Activated T-helper 2 cell treated with anti-CD3 and anti-CD28 coated beads, Interferon-gamma antibody, Interleukin-2, Interleukin-4, amounts not matched to agents 10 μg/mL and 5 μg/mL and 100 μg/mL, durations not matched to agents 14 hours and 24 hours and 36 hours (primary cell): ENCODE data around the gene SMG1. TPM values are rescaled to one million over a fixed set of nuclear protein-coding genes. Genes with fewer than 3 reads are reported as not detected.
"Not testable (repeated sequence)": the region's sequence is repeated elsewhere in the genome, so short reads cannot be mapped to it uniquely, and the experiment has no call there.

ENCODE experiments used
- DNase-seq: peaks from one replicate; pipeline ENCODE4 v3.0.0; 2021; ENCODE audit warnings: low spot score
- H3K27ac Mint-ChIP-seq: one replicate; pipeline ENCODE4 v1.8.0; 2021; ENCODE audit warnings: mixed read lengths
- H3K27me3 Mint-ChIP-seq: one replicate; pipeline ENCODE4 v1.8.0; 2021; ENCODE audit warnings: low read depth, mixed read lengths
- H3K36me3 Mint-ChIP-seq: one replicate; pipeline ENCODE4 v1.8.0; 2021; ENCODE audit warnings: low read depth, mixed read lengths
- H3K4me1 Mint-ChIP-seq: one replicate; pipeline ENCODE4 v1.8.0; 2021; ENCODE audit warnings: low read depth, mixed read lengths
- H3K4me3 Mint-ChIP-seq: one replicate; pipeline ENCODE4 v1.8.0; 2021; ENCODE audit warnings: low read depth, mild to moderate bottlenecking, moderate library complexity, mixed read lengths
- H3K9me3 Mint-ChIP-seq: one replicate; pipeline ENCODE4 v1.8.0; 2021; ENCODE audit warnings: mixed read lengths
- intact Hi-C: fragments of 100-400 bp; cut with micrococcal nuclease; formaldehyde crosslinking; loops from one replicate; pipeline ENCODE4 v1.15.1; 2023
- total RNA-seq: library from RNA; stranded (reverse); gene quantifications from 2 replicates; pipeline ENCODE4 v1.2.3, GENCODE V29; 2022

Gene SMG1
- total RNA-seq, 1 donor from 2014 or later, result 128 TPM

DNA sequence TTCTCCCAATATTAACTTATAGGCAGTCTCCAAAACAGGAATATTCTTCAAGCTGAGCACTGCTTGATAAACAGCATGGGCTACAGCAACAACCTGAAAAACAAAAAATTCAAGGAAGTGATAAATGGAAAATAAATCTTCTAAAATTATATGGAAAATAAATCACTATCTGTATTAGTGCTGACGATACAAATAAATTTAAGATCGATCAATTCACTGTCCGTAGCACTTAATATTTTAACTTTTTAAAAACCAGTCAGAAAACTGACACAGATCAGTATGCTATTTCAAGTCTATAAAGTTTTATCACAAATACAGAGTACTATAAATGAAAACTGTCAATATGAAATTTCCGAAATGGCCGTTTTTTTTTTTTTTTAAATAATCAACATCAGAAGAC, 49.9 kb downstream of the SMG1 start:
- intact Hi-C loops, DNase-seq, H3K27ac Mint-ChIP-seq, H3K9me3 Mint-ChIP-seq, H3K4me3 Mint-ChIP-seq, H3K27me3 Mint-ChIP-seq: not testable (repeated sequence)
- H3K4me1 Mint-ChIP-seq, result peaks cover 12% of the 10 kb centered on the region
- H3K36me3 Mint-ChIP-seq, result peaks cover 68% of the 10 kb centered on the region

DNA sequence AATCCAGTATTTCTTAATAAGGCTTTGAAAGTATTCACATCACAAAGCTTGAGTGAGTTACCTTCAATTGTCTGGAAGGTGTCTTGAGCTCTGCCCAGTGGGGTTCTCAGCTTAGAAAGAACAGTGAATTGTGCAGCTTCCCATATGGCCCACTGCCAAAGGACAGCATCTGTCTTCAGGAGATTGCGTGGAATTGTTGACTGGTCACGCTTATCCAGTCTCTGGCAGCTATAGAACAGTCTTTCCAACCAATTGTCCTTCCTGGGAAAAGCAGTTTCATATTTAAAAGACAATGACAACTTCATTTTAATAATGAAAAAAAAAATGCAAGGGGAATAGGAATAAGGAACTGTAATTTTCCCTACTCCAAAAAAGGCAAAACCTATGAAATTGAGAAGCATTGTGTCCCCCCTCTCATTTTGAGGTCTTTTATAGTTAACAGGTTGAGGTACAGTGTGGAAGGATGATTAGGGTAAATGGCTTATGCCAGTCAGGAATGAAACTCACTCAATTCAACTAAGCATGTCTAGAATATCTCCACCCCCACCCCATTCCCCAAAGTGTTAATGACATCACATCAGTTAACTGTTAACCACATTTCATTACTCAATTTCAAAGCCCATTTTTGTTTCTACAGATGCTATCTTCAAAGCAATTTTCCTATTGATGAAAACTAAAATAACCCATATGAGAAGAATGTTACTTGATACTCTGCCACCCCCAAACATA, 57.0 kb downstream of the SMG1 start:
- H3K27ac Mint-ChIP-seq, result peak overlapping the region; percentile 23
- H3K9me3 Mint-ChIP-seq, DNase-seq, H3K27me3 Mint-ChIP-seq, H3K4me3 Mint-ChIP-seq, intact Hi-C loops: not testable (repeated sequence)
- peaks cover 72% of the 10 kb centered on the region for H3K36me3 Mint-ChIP-seq
- H3K4me1 Mint-ChIP-seq, result peaks cover 34% of the 10 kb centered on the region

DNA sequence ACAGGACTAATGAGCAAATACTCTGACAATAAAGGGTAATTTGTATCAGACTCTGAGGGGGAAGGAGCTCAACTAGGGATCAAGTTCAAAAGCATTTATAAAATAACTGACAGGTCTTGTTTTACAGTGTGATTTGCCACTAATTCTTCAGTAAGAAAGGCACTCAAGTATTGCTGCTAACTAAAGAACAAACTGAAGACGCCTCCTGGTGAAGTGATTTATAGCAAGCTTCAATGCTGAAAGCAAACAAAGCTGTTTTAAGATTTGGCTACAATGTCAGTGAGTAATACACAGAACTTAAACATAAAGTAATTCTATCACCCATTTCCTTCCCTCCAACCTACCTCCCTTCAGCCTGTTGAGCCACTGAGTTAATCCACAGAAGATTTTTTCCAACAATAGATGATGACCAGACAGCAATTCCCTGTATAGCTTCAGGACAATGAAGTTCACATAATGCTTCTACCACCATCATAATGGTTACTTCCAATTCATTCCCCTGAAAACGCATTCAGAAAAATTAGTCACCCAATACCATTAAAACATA, 59.9 kb downstream of the SMG1 start:
- H3K9me3 Mint-ChIP-seq, result not testable (repeated sequence)

DNA sequence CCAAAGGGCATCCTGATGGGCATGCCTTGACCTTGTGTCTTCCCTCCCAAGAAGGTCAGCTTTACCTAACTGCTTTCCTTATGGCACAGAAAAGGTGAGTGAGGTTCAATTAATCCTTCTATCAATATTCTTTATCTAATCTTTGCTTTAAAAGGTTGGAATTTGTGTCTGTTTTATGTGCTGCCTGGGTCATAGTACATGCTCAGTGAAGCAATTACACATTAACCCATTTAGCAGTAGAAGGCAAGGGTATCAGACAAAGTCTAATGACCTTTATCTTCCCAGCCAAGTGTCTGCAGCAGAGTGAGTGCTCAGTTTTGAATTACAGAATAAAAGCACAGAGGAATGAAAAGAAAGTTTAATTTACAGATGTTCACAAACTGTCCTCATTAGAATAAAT, 63.3 kb downstream of the SMG1 start:
- H3K27me3 Mint-ChIP-seq, H3K4me3 Mint-ChIP-seq, H3K9me3 Mint-ChIP-seq, intact Hi-C loops, DNase-seq: not testable (repeated sequence)
- Mint-ChIP-seq H3K36me3 (peaks cover 64% of the 10 kb centered on the region), H3K4me1 (peaks cover 36% of the 10 kb centered on the region), H3K27ac (peak overlapping the region; percentile 33)

More for the DNA sequence above, 59.9 kb downstream of the SMG1 start:
- H3K27me3 Mint-ChIP-seq, DNase-seq, H3K27ac Mint-ChIP-seq, H3K4me3 Mint-ChIP-seq, intact Hi-C loops: not testable (repeated sequence)
- Mint-ChIP-seq H3K4me1 (peaks cover 44% of the 10 kb centered on the region), H3K36me3 (peaks cover 70% of the 10 kb centered on the region)

DNA sequence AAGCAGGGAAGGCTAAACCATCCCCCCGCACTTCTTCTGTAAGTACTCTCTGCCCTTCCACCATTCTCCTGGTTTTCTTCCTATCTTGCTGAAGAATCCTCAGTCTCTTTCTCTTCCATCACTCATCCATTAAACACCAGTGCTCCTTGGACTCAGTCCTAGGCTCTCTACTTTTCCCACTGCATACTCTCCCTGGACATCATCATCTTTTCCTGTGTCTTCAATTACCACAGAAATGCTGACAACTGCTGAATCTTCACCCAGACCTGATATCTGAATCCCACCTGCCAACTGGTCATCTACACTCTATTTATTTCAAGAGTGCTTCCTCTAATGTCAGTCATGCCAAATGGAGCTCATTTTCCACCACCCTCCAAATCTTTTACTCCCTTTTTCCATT, 71.0 kb downstream of the SMG1 start:
- intact Hi-C loops, result no loop called here
- Mint-ChIP-seq H3K27me3 (no peaks in the 10 kb centered on the region), H3K9me3 (no peaks in the 10 kb centered on the region), H3K4me1 (peaks cover 24% of the 10 kb centered on the region), H3K27ac (peak overlapping the region; percentile 65), H3K36me3 (peaks cover 79% of the 10 kb centered on the region), H3K4me3 (no peak overlapping the region)
- DNase-seq, result no peak

DNA sequence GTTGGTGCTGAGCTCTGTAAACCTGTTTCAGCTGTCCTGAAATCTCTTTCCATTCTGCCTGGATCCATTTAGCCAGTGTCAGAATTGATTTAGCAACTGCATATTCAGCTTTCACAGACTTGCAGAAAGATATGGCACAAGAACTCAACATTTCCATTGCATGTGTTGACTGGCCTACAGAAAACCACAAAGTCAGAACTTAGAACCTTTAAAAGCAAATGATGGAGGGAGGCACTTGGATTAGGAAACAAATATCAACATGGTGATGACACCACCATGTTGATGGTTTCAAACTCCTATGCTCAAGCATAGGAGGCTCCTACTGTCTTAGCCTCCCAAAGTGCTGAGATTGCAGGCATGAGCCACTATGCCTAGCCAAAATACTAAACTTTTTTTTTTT, 72.5 kb downstream of the SMG1 start:
- DNase-seq, result no peak
- H3K9me3 Mint-ChIP-seq, result no peaks in the 10 kb centered on the region
- peak overlapping the region; percentile 38 for H3K27ac Mint-ChIP-seq
- no peaks in the 10 kb centered on the region for H3K27me3 Mint-ChIP-seq
- intact Hi-C loops, result no loop called here
- peaks cover 23% of the 10 kb centered on the region for H3K4me1 Mint-ChIP-seq
- H3K36me3 Mint-ChIP-seq, result peaks cover 86% of the 10 kb centered on the region
- no peak overlapping the region for H3K4me3 Mint-ChIP-seq

DNA sequence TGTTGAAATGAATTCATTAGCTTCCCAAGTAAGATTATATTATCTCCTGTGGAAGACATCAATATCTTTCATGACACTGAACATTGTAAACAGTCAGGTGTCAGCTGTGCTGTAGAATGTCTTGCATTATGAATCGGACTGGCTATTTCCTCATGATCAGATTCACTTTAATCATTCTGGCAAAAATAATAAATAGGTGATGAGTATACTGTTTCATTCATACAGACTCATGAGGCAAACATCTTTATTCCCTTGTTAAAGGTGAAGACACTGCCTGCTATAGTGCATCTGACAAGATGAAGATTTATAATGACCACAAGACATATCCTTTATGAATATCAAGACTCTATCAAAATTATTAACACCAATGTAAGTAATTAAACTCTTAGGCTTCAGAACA, 73.6 kb downstream of the SMG1 start:
- no peak for DNase-seq
- H3K27me3 Mint-ChIP-seq, result no peaks in the 10 kb centered on the region
- no peak overlapping the region for H3K4me3 Mint-ChIP-seq
- H3K9me3 Mint-ChIP-seq, result no peaks in the 10 kb centered on the region
- H3K27ac Mint-ChIP-seq, result peak overlapping the region; percentile 38
- H3K36me3 Mint-ChIP-seq, result peaks cover 88% of the 10 kb centered on the region
- H3K4me1 Mint-ChIP-seq, result peaks cover 22% of the 10 kb centered on the region
- intact Hi-C loops, result no loop called here

DNA sequence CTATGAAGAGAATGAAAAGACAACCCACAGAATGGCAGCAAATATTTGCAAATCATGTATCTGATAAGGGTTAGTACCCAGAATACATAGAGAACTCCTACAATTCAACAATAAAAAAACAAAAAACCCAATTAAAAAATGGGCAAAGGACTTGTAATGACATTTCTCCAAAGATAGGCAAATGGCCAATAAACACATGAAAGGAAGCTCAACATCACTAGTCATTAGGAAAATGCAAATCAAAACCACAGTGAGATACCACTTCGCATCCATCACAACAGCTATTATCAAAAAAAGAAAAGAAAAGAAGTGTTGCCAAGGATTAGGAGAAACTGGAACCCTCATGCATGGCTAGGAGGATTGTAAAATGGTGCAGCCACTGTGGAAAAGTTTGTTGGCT, 79.8 kb downstream of the SMG1 start:
- DNase-seq, result no peak
- Mint-ChIP-seq H3K4me3 (no peak overlapping the region), H3K27ac (no peak overlapping the region), H3K4me1 (peaks cover 4% of the 10 kb centered on the region), H3K36me3 (peaks cover 88% of the 10 kb centered on the region), H3K9me3 (no peaks in the 10 kb centered on the region), H3K27me3 (no peaks in the 10 kb centered on the region)
- intact Hi-C loops, result loop anchor here (5.0 kb wide), 1 partner anchor 44 kb away; the partner anchor contains the start of gene ARL6IP1

DNA sequence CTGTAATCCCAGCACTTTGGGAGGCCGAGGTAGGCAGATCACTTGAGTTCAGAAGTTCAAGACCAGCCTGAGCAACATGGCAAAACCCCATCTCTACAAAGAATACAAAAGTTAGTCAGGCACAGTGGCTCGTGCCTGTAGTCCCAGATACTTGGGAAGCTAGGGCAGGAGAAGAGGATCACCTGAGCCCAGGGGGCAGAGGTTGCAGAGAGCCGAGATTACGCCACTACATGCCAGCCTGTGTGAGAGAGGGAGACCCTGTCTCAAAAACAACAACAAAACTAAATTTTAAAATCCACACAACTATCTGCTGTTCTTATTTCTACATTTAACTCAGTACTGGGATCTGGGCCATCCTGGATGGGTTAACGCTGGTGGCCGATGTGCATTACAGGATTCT, 83.6 kb downstream of the SMG1 start:
- DNase-seq, result no peak
- peaks cover 13% of the 10 kb centered on the region for H3K4me1 Mint-ChIP-seq
- no peaks in the 10 kb centered on the region for H3K27me3 Mint-ChIP-seq
- no peaks in the 10 kb centered on the region for H3K9me3 Mint-ChIP-seq
- peaks cover 88% of the 10 kb centered on the region for H3K36me3 Mint-ChIP-seq
- H3K4me3 Mint-ChIP-seq, result no peak overlapping the region
- H3K27ac Mint-ChIP-seq, result no peak overlapping the region
- intact Hi-C loops, result no loop called here

DNA sequence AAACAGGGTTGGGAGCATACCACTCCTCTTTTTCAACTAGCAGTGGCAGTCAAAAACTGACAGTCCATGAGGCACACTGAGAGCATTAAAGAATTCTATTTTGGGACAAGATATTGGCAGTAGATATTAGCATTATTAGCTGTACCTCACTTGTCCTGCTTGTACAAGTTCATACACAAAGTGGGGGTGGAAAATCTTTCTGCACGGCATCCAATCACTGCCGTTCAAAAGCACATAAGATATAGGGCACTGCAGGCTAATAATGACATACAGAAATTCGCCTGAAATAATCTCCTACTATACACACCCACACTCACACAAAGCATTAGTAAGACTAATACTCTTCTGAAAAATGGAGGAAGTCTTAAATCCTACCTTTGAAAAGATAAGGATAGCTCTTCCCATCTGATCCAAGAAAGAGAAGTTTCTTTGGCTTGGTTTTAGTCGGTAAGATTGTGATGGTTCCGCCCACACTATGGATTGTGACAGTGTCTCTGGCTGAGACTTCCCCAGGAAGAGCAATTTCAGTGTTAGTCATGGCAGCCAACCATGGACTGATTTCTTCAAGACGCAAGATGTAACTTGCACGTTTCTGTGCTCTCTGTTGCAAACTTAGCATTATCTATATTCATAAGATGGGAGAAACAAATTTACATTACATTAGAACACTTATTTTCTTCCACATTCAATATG, 84.2 kb downstream of the SMG1 start:
- Mint-ChIP-seq H3K4me1 (peaks cover 17% of the 10 kb centered on the region), H3K36me3 (peaks cover 87% of the 10 kb centered on the region), H3K4me3 (no peak overlapping the region), H3K9me3 (no peaks in the 10 kb centered on the region), H3K27ac (no peak overlapping the region), H3K27me3 (no peaks in the 10 kb centered on the region)
- DNase-seq, result no peak
- intact Hi-C loops, result no loop called here

DNA sequence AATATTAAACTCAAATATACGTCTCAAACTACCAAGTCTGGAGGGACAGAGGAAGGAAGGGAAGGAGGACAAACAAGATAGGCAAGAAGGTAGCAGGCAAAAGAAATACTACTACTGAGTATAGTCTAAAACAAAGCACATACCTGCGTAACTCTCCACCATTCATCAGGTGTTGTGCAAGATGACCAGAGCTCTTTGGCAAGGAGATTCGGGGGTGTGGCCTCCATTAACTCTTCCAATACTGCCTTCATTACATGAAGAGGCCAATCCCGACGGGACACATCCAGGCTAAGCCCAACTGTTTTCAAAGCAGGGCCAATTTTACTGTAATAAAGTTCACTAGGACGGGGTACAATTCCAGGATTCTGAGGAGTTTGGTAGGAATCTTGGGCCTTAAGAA, 86.7 kb downstream of the SMG1 start:
- H3K4me3 Mint-ChIP-seq, result no peak overlapping the region
- no peak for DNase-seq
- no peaks in the 10 kb centered on the region for H3K27me3 Mint-ChIP-seq
- H3K9me3 Mint-ChIP-seq, result no peaks in the 10 kb centered on the region
- no peak overlapping the region for H3K27ac Mint-ChIP-seq
- H3K4me1 Mint-ChIP-seq, result peaks cover 20% of the 10 kb centered on the region
- peaks cover 85% of the 10 kb centered on the region for H3K36me3 Mint-ChIP-seq
- intact Hi-C loops, result no loop called here

DNA sequence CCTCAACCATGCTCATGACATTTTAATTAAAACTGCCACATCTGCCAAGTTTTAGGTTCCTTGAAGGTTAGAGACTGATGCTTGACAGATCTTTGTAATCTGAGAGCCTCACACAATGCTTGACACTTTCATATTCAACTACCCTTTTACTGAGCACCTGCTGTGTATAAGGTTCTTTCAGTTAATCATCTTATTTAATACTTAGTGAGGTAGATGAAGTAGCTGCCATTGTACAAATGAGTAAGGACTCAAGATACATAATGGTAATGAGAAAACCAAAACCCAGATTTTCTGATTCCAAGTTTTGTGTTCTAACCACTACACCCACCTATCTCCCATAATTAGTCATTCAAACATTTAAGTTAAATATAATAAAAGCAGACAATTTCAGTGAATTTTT, 89.5 kb downstream of the SMG1 start:
- Mint-ChIP-seq H3K36me3 (peaks cover 76% of the 10 kb centered on the region), H3K27ac (peak overlapping the region; percentile 76), H3K4me1 (peaks cover 18% of the 10 kb centered on the region), H3K27me3 (no peaks in the 10 kb centered on the region), H3K9me3 (no peaks in the 10 kb centered on the region), H3K4me3 (peak overlapping the region; percentile 3)
- intact Hi-C loops, result no loop called here
- DNase-seq, result no peak

DNA sequence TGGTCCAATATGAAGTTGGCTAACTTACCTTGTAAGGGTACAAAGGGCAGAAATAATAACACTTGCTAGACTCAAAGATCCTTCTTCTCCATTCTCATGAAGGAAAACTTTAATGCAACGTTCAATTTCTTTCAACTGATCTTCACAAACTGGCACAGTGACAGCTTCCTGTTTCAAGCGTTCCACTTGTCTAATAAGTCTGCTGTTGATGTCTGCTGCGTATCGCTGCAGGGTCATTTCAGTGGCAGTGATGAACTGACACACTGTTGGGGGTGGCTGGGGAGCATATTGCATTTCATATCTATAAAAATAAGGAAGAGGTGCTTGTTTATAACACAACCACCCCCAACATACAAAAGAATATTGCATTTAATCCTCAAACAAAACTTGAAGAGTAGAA, 91.3 kb downstream of the SMG1 start:
- no peak overlapping the region for H3K4me3 Mint-ChIP-seq
- H3K9me3 Mint-ChIP-seq, result no peaks in the 10 kb centered on the region
- no peak overlapping the region for H3K27ac Mint-ChIP-seq
- intact Hi-C loops, result no loop called here
- H3K27me3 Mint-ChIP-seq, result no peaks in the 10 kb centered on the region
- no peak for DNase-seq
- H3K36me3 Mint-ChIP-seq, result peaks cover 76% of the 10 kb centered on the region
- peaks cover 20% of the 10 kb centered on the region for H3K4me1 Mint-ChIP-seq
